ENCODE measurements around the gene ACTR10. TPM values are rescaled to one million over a fixed set of nuclear protein-coding genes. Genes with fewer than 3 reads are reported as not detected.

The ACTR10 gene
- total and polyA plus RNA-seq, 9 of the 15 experiments (the other 6 are each of a cell fraction or from before 2014, with no cell fraction given) = 22.0 to 66.1 (median 34.1) TPM

DNA sequence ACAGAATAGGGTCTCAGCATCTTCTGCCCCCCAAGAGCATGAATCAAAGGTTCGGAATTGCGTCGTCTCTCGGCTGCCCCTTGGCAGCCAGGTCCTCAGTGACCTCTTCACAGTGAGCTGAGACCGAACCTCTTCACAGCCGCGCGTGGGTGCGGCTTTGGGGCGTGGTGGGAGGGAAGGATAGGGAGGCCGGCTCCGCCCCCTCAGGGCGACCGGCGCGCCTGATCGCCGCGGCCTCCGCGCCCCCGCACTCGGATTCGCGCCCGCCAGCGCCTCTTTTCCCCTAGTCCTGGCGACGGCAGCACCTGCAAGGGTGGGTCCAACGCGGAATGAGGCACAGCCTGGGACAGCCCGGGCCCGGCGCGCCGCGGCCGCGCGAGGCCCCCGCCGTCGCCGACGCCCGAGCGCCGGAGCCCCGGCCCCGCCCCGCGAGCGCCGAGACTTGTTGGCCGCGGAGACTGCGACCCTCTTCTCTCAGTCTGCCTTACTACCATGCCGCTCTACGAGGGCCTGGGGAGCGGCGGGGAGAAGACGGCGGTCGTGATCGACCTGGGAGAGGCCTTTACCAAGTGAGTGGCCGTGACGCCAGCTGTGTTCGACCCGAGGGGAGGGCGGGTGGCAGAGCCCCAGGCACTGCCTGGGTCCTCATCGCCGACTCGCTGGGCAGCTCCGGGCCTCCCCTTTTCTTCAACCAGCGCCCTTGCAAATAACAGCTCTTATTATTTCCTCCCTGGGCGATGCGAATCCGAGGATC lies at the start of gene ACTR10 (continued):
- no peak for TF ChIP-seq NR2C2 (CRISPR knock-in tag; IDR thresholded peaks at IDR 0.05)
- TF ChIP-seq NR2C2 (tag; IDR thresholded peaks at IDR 0.05) = peak; percentile 41; the same call in 1 of the 2 replicates
- TF ChIP-seq MYC (IDR thresholded peaks at IDR 0.05; ENCODE audit: low read depth, low read length) = peak; percentile 8; the same call in 1 of the 2 replicates
- TF ChIP-seq MYC (CRISPR knock-in tag; IDR thresholded peaks at IDR 0.05; ENCODE audit: borderline replicate concordance, low read depth) = no peak
- no peak for TF ChIP-seq POLR3G (IDR thresholded peaks at IDR 0.05; ENCODE audit: extremely low read depth, insufficient read length, insufficient replicate concordance)
- no peak for TF ChIP-seq POU5F1 (IDR thresholded peaks at IDR 0.05; ENCODE audit: borderline replicate concordance, low read depth, low read length, partially characterized antibody)
- no peak for TF ChIP-seq SRSF1 (IDR thresholded peaks at IDR 0.05; ENCODE audit: low read depth, low read length)
- TF ChIP-seq, protein P1, sequence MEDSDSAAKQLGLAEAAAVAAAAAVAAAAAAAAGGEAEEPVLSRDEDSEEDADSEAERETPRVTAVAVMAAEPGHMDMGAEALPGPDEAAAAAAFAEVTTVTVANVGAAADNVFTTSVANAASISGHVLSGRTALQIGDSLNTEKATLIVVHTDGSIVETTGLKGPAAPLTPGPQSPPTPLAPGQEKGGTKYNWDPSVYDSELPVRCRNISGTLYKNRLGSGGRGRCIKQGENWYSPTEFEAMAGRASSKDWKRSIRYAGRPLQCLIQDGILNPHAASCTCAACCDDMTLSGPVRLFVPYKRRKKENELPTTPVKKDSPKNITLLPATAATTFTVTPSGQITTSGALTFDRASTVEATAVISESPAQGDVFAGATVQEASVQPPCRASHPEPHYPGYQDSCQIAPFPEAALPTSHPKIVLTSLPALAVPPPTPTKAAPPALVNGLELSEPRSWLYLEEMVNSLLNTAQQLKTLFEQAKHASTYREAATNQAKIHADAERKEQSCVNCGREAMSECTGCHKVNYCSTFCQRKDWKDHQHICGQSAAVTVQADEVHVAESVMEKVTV (CRISPR knock-in tag; IDR thresholded peaks at IDR 0.05) = no peak
- no peak for TF ChIP-seq KDM2B (CRISPR knock-in tag; IDR thresholded peaks at IDR 0.05)
- TF ChIP-seq POLR2A (conservative IDR thresholded peaks at IDR 0.05) = peak; percentile 71; the same call in 1 of the 2 replicates
- TF ChIP-seq POLR2H (tag; IDR thresholded peaks at IDR 0.05; ENCODE audit: low read depth) = peak; percentile 38; the same call in 1 of the 2 replicates
- no peak for TF ChIP-seq KLF10 (CRISPR knock-in tag; IDR thresholded peaks at IDR 0.05)
- TF ChIP-seq PHF8 (IDR thresholded peaks at IDR 0.05; ENCODE audit: borderline replicate concordance, low read length) = peak; percentile 83; the same call in 1 of the 2 replicates
- TF ChIP-seq ZNF76 (CRISPR knock-in tag; IDR thresholded peaks at IDR 0.05; ENCODE audit: borderline replicate concordance) = no peak
- no peak for TF ChIP-seq ZNF274 (IDR thresholded peaks at IDR 0.05; ENCODE audit: borderline replicate concordance, low read depth, low read length)
- no peak for TF ChIP-seq ATF1 (CRISPR knock-in tag; IDR thresholded peaks at IDR 0.05)
- TF ChIP-seq ATF1 (tag; IDR thresholded peaks at IDR 0.05) = peak; percentile 29; the same call in 1 of the 2 replicates
- no peak for TF ChIP-seq RREB1 (CRISPR knock-in tag; IDR thresholded peaks at IDR 0.05)
- peak; percentile 38; the same call in 1 of the 2 replicates for TF ChIP-seq KLF6 (CRISPR knock-in tag; IDR thresholded peaks at IDR 0.05; ENCODE audit: borderline replicate concordance)
- peak; percentile 71 for TF ChIP-seq HMGN3 (IDR thresholded peaks at IDR 0.05; ENCODE audit: borderline replicate concordance, extremely low read depth, insufficient read length, low read depth, low read length)
- TF ChIP-seq LCOR (CRISPR knock-in tag; IDR thresholded peaks at IDR 0.05) = no peak
- TF ChIP-seq L3MBTL2 (IDR thresholded peaks at IDR 0.05) = peak; percentile 24; the same call in 1 of the 2 replicates
